ENCODE data around the gene SRGAP2C.
"Not testable (repeated sequence)": the region's sequence is repeated elsewhere in the genome, so short reads cannot be mapped to it uniquely, and the experiment has no call there.

Gene SRGAP2C

GRCh38 chr1:121205786-121206711 is 21.3 kb downstream of the SRGAP2C start:
- DNase-seq; H3K4me1 ChIP-seq (ENCODE audit: control extremely low read depth in 1 of 4, control insufficient read depth in 4 of 4, insufficient read depth in 4 of 4, low read length in 3 of 4); CTCF ChIA-PET; H3K36me3 ChIP-seq (ENCODE audit: control insufficient read depth in 4 of 4, insufficient read depth in 4 of 4, low read length in 3 of 4); H3K4me3 ChIP-seq (ENCODE audit: control insufficient read depth in 1 of 7, extremely low read depth in 1 of 7, insufficient read depth in 4 of 7, low read depth in 2 of 7, low read length in 6 of 7); POLR2A ChIA-PET; H3K9me3 ChIP-seq (ENCODE audit: control extremely low read depth in 1 of 5, control insufficient read depth in 4 of 5, insufficient read depth in 2 of 5, low read depth in 1 of 5, low read length in 4 of 5); H3K27ac ChIP-seq (ENCODE audit: insufficient read depth in 1 of 2, low read depth in 1 of 2, low read length in 2 of 2, poor library complexity in 1 of 2, severe bottlenecking in 2 of 2); H3K27me3 ChIP-seq (replicated peaks in 2 of 5; ENCODE audit: control insufficient read depth in 4 of 5, insufficient read depth in 5 of 5, low read length in 4 of 5): not testable (repeated sequence)
- WGBS (ENCODE audit: insufficient coverage) = 100% methylated on average over 1 of the region's 8 CpGs

GRCh38 chr1:121207328-121207727 is 22.6 kb downstream of the SRGAP2C start:
- CTCF ChIA-PET; H3K27me3 ChIP-seq (replicated peaks in 2 of 5; ENCODE audit: control insufficient read depth in 4 of 5, insufficient read depth in 5 of 5, low read length in 4 of 5); H3K36me3 ChIP-seq (ENCODE audit: control insufficient read depth in 4 of 4, insufficient read depth in 4 of 4, low read length in 3 of 4); POLR2A ChIA-PET; H3K4me3 ChIP-seq (ENCODE audit: control insufficient read depth in 1 of 7, extremely low read depth in 1 of 7, insufficient read depth in 4 of 7, low read depth in 2 of 7, low read length in 6 of 7); H3K27ac ChIP-seq (ENCODE audit: insufficient read depth in 1 of 2, low read depth in 1 of 2, low read length in 2 of 2, poor library complexity in 1 of 2, severe bottlenecking in 2 of 2); H3K4me1 ChIP-seq (ENCODE audit: control extremely low read depth in 1 of 4, control insufficient read depth in 4 of 4, insufficient read depth in 4 of 4, low read length in 3 of 4); DNase-seq; H3K9me3 ChIP-seq (ENCODE audit: control extremely low read depth in 1 of 5, control insufficient read depth in 4 of 5, insufficient read depth in 2 of 5, low read depth in 1 of 5, low read length in 4 of 5): not testable (repeated sequence)
- WGBS (ENCODE audit: insufficient coverage) = no CpG with 5 or more reads among the region's 2 CpGs

GRCh38 chr1:121208375-121208774 is 23.6 kb downstream of the SRGAP2C start:
- H3K27ac ChIP-seq (ENCODE audit: insufficient read depth in 1 of 2, low read depth in 1 of 2, low read length in 2 of 2, poor library complexity in 1 of 2, severe bottlenecking in 2 of 2); CTCF ChIA-PET; H3K9me3 ChIP-seq (ENCODE audit: control extremely low read depth in 1 of 5, control insufficient read depth in 4 of 5, insufficient read depth in 2 of 5, low read depth in 1 of 5, low read length in 4 of 5); H3K4me3 ChIP-seq (ENCODE audit: control insufficient read depth in 1 of 7, extremely low read depth in 1 of 7, insufficient read depth in 4 of 7, low read depth in 2 of 7, low read length in 6 of 7); H3K4me1 ChIP-seq (ENCODE audit: control extremely low read depth in 1 of 4, control insufficient read depth in 4 of 4, insufficient read depth in 4 of 4, low read length in 3 of 4); DNase-seq; H3K36me3 ChIP-seq (ENCODE audit: control insufficient read depth in 4 of 4, insufficient read depth in 4 of 4, low read length in 3 of 4); POLR2A ChIA-PET; H3K27me3 ChIP-seq (replicated peaks in 2 of 5; ENCODE audit: control insufficient read depth in 4 of 5, insufficient read depth in 5 of 5, low read length in 4 of 5): not testable (repeated sequence)
- WGBS (ENCODE audit: insufficient coverage) = no CpG with 5 or more reads among the region's 6 CpGs

GRCh38 chr1:121210778-121211177 is 26.0 kb downstream of the SRGAP2C start:
- H3K4me3 ChIP-seq (ENCODE audit: control insufficient read depth in 1 of 7, extremely low read depth in 1 of 7, insufficient read depth in 4 of 7, low read depth in 2 of 7, low read length in 6 of 7); H3K36me3 ChIP-seq (ENCODE audit: control insufficient read depth in 4 of 4, insufficient read depth in 4 of 4, low read length in 3 of 4); H3K4me1 ChIP-seq (ENCODE audit: control extremely low read depth in 1 of 4, control insufficient read depth in 4 of 4, insufficient read depth in 4 of 4, low read length in 3 of 4); H3K27me3 ChIP-seq (replicated peaks in 2 of 5; ENCODE audit: control insufficient read depth in 4 of 5, insufficient read depth in 5 of 5, low read length in 4 of 5); H3K27ac ChIP-seq (ENCODE audit: insufficient read depth in 1 of 2, low read depth in 1 of 2, low read length in 2 of 2, poor library complexity in 1 of 2, severe bottlenecking in 2 of 2); H3K9me3 ChIP-seq (ENCODE audit: control extremely low read depth in 1 of 5, control insufficient read depth in 4 of 5, insufficient read depth in 2 of 5, low read depth in 1 of 5, low read length in 4 of 5); CTCF ChIA-PET; POLR2A ChIA-PET; DNase-seq: not testable (repeated sequence)
- WGBS (ENCODE audit: insufficient coverage) = no CpG with 5 or more reads among the region's 2 CpGs

GRCh38 chr1:121213491-121213890 is 28.7 kb downstream of the SRGAP2C start:
- CTCF ChIA-PET; DNase-seq; H3K4me1 ChIP-seq (ENCODE audit: control extremely low read depth in 1 of 4, control insufficient read depth in 4 of 4, insufficient read depth in 4 of 4, low read length in 3 of 4); H3K9me3 ChIP-seq (ENCODE audit: control extremely low read depth in 1 of 5, control insufficient read depth in 4 of 5, insufficient read depth in 2 of 5, low read depth in 1 of 5, low read length in 4 of 5); POLR2A ChIA-PET; H3K4me3 ChIP-seq (ENCODE audit: control insufficient read depth in 1 of 7, extremely low read depth in 1 of 7, insufficient read depth in 4 of 7, low read depth in 2 of 7, low read length in 6 of 7); H3K36me3 ChIP-seq (ENCODE audit: control insufficient read depth in 4 of 4, insufficient read depth in 4 of 4, low read length in 3 of 4); H3K27me3 ChIP-seq (replicated peaks in 2 of 5; ENCODE audit: control insufficient read depth in 4 of 5, insufficient read depth in 5 of 5, low read length in 4 of 5); H3K27ac ChIP-seq (ENCODE audit: insufficient read depth in 1 of 2, low read depth in 1 of 2, low read length in 2 of 2, poor library complexity in 1 of 2, severe bottlenecking in 2 of 2): not testable (repeated sequence)
- whole genome bisulfite sequencing (ENCODE audit: insufficient coverage) = no CpG with 5 or more reads among the region's 9 CpGs

GRCh38 chr1:121214544-121215156 is 29.9 kb downstream of the SRGAP2C start:
- H3K27ac ChIP-seq (ENCODE audit: insufficient read depth in 1 of 2, low read depth in 1 of 2, low read length in 2 of 2, poor library complexity in 1 of 2, severe bottlenecking in 2 of 2); H3K27me3 ChIP-seq (replicated peaks in 2 of 5; ENCODE audit: control insufficient read depth in 4 of 5, insufficient read depth in 5 of 5, low read length in 4 of 5); H3K36me3 ChIP-seq (ENCODE audit: control insufficient read depth in 4 of 4, insufficient read depth in 4 of 4, low read length in 3 of 4); CTCF ChIA-PET; DNase-seq; H3K4me1 ChIP-seq (ENCODE audit: control extremely low read depth in 1 of 4, control insufficient read depth in 4 of 4, insufficient read depth in 4 of 4, low read length in 3 of 4); H3K9me3 ChIP-seq (ENCODE audit: control extremely low read depth in 1 of 5, control insufficient read depth in 4 of 5, insufficient read depth in 2 of 5, low read depth in 1 of 5, low read length in 4 of 5); H3K4me3 ChIP-seq (ENCODE audit: control insufficient read depth in 1 of 7, extremely low read depth in 1 of 7, insufficient read depth in 4 of 7, low read depth in 2 of 7, low read length in 6 of 7); POLR2A ChIA-PET: not testable (repeated sequence)
- no CpG with 5 or more reads among the region's 5 CpGs for WGBS (ENCODE audit: insufficient coverage)

GRCh38 chr1:121215699-121216417 is 31.1 kb downstream of the SRGAP2C start:
- H3K27me3 ChIP-seq (replicated peaks in 2 of 5; ENCODE audit: control insufficient read depth in 4 of 5, insufficient read depth in 5 of 5, low read length in 4 of 5); H3K36me3 ChIP-seq (ENCODE audit: control insufficient read depth in 4 of 4, insufficient read depth in 4 of 4, low read length in 3 of 4); POLR2A ChIA-PET; H3K4me1 ChIP-seq (ENCODE audit: control extremely low read depth in 1 of 4, control insufficient read depth in 4 of 4, insufficient read depth in 4 of 4, low read length in 3 of 4); H3K9me3 ChIP-seq (ENCODE audit: control extremely low read depth in 1 of 5, control insufficient read depth in 4 of 5, insufficient read depth in 2 of 5, low read depth in 1 of 5, low read length in 4 of 5); DNase-seq; H3K27ac ChIP-seq (ENCODE audit: insufficient read depth in 1 of 2, low read depth in 1 of 2, low read length in 2 of 2, poor library complexity in 1 of 2, severe bottlenecking in 2 of 2); CTCF ChIA-PET; H3K4me3 ChIP-seq (ENCODE audit: control insufficient read depth in 1 of 7, extremely low read depth in 1 of 7, insufficient read depth in 4 of 7, low read depth in 2 of 7, low read length in 6 of 7): not testable (repeated sequence)
- WGBS (ENCODE audit: insufficient coverage) = no CpG with 5 or more reads among the region's 1 CpG

Measured in common myeloid progenitor, CD34-positive (primary cell).